HG03159 (cell line): ENCODE data around the gene CP.

ENCODE experiments used
- ATAC-seq: cut with Tn5 transposase; IDR thresholded peaks from one replicate; pipeline ENCODE4 v1.9.1; 2021; ENCODE audit warnings: mild to moderate bottlenecking, moderate library complexity; ENCODE audit not compliant: unreplicated experiment

CP gene

GRCh38 chr3:149129326-149130205, 92.1 kb downstream of the CP start, which contains the start of gene HPS3:
Gene HPS3 (plus strand): TSS chr3:149129638. CDS start chr3:149129724, 86 bp downstream.
- peak; percentile 96 for ATAC-seq

GRCh38 chr3:149128821-149129220, 92.8 kb downstream of the CP start:
- ATAC-seq = no peak

GRCh38 chr3:149122721-149123578, 98.7 kb downstream of the CP start:
- ATAC-seq = no peak
